GM23338 (cell line): ENCODE data around the gene MEOX2.

Experiments
- CREB1 ChIP-seq: fragments of 250-450 bp; sonication (Bioruptor Pico); IDR thresholded peaks from 2 replicates; pipeline ENCODE4 v1.5.0; 2020; ENCODE audit warnings: low read depth, mild to moderate bottlenecking, moderate library complexity
- ETS1 ChIP-seq: IDR thresholded peaks from 2 replicates; pipeline ENCODE4 v1.6.1; 2016; ENCODE audit warnings: antibody characterized with exemption
- EZH2 ChIP-seq: fragments of 200-600 bp; sonication (generic); IDR thresholded peaks from one replicate; pipeline ENCODE4 v1.8.0; 2017; ENCODE audit warnings: antibody characterized with exemption, mild to moderate bottlenecking, low read depth; ENCODE audit not compliant: unreplicated experiment
- EZH2phosphoT487 ChIP-seq: fragments of 200-600 bp; sonication (generic); IDR thresholded peaks from one replicate; pipeline ENCODE4 v1.8.1; 2018; ENCODE audit warnings: antibody characterized with exemption; ENCODE audit not compliant: unreplicated experiment
- JUNB ChIP-seq: IDR thresholded peaks from one replicate; pipeline ENCODE4 v1.6.1; 2016; ENCODE audit warnings: antibody characterized with exemption; ENCODE audit not compliant: unreplicated experiment
- NANOG ChIP-seq: IDR thresholded peaks from 2 replicates; pipeline ENCODE4 v1.6.1; 2016; ENCODE audit warnings: antibody characterized with exemption, borderline replicate concordance
- POLR2AphosphoS5 ChIP-seq: IDR thresholded peaks from 2 replicates; pipeline ENCODE4 v1.6.1; 2016; ENCODE audit warnings: antibody characterized with exemption, low read depth
- TF ChIP-seq, protein P1 (sequence below), 2 experiments: fragments of 200-600 bp in 1 of 2; sonication (generic) in 1 of 2; conservative IDR thresholded peaks; 2 replicates each; pipeline versions ENCODE4 v1.5.1 to v1.6.1; 2016 to 2017; ENCODE audit warnings: antibody characterized with exemption in 2 of 2, low read depth in 2 of 2, mild to moderate bottlenecking in 2 of 2, moderate library complexity in 1 of 2
- TF ChIP-seq, protein P2 (sequence below): IDR thresholded peaks from one replicate; pipeline ENCODE4 v1.6.1; 2018; ENCODE audit warnings: antibody characterized with exemption; ENCODE audit not compliant: unreplicated experiment
- TF ChIP-seq, protein P3 (sequence below): fragments of 250-450 bp; sonication (Bioruptor Pico); IDR thresholded peaks from 2 replicates; pipeline ENCODE4 v1.5.0; 2020; ENCODE audit warnings: mild to moderate bottlenecking, moderate library complexity

GRCh38 chr7:15621468-15621867 is 65.0 kb downstream of the MEOX2 start:
- TF ChIP-seq, protein P1, sequence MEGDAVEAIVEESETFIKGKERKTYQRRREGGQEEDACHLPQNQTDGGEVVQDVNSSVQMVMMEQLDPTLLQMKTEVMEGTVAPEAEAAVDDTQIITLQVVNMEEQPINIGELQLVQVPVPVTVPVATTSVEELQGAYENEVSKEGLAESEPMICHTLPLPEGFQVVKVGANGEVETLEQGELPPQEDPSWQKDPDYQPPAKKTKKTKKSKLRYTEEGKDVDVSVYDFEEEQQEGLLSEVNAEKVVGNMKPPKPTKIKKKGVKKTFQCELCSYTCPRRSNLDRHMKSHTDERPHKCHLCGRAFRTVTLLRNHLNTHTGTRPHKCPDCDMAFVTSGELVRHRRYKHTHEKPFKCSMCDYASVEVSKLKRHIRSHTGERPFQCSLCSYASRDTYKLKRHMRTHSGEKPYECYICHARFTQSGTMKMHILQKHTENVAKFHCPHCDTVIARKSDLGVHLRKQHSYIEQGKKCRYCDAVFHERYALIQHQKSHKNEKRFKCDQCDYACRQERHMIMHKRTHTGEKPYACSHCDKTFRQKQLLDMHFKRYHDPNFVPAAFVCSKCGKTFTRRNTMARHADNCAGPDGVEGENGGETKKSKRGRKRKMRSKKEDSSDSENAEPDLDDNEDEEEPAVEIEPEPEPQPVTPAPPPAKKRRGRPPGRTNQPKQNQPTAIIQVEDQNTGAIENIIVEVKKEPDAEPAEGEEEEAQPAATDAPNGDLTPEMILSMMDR (conservative IDR thresholded peaks at IDR 0.05; ENCODE audit: low read depth in 2 of 2) = no peak
- TF ChIP-seq EZH2 (no peak), POLR2AphosphoS5 (no peak), CREB1 (CRISPR knock-in tag) (no peak), NANOG (no peak), ETS1 (no peak), JUNB (no peak), EZH2phosphoT487 (no peak)
- TF ChIP-seq, protein P2, sequence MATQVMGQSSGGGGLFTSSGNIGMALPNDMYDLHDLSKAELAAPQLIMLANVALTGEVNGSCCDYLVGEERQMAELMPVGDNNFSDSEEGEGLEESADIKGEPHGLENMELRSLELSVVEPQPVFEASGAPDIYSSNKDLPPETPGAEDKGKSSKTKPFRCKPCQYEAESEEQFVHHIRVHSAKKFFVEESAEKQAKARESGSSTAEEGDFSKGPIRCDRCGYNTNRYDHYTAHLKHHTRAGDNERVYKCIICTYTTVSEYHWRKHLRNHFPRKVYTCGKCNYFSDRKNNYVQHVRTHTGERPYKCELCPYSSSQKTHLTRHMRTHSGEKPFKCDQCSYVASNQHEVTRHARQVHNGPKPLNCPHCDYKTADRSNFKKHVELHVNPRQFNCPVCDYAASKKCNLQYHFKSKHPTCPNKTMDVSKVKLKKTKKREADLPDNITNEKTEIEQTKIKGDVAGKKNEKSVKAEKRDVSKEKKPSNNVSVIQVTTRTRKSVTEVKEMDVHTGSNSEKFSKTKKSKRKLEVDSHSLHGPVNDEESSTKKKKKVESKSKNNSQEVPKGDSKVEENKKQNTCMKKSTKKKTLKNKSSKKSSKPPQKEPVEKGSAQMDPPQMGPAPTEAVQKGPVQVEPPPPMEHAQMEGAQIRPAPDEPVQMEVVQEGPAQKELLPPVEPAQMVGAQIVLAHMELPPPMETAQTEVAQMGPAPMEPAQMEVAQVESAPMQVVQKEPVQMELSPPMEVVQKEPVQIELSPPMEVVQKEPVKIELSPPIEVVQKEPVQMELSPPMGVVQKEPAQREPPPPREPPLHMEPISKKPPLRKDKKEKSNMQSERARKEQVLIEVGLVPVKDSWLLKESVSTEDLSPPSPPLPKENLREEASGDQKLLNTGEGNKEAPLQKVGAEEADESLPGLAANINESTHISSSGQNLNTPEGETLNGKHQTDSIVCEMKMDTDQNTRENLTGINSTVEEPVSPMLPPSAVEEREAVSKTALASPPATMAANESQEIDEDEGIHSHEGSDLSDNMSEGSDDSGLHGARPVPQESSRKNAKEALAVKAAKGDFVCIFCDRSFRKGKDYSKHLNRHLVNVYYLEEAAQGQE = no peak
- TF ChIP-seq, protein P3, sequence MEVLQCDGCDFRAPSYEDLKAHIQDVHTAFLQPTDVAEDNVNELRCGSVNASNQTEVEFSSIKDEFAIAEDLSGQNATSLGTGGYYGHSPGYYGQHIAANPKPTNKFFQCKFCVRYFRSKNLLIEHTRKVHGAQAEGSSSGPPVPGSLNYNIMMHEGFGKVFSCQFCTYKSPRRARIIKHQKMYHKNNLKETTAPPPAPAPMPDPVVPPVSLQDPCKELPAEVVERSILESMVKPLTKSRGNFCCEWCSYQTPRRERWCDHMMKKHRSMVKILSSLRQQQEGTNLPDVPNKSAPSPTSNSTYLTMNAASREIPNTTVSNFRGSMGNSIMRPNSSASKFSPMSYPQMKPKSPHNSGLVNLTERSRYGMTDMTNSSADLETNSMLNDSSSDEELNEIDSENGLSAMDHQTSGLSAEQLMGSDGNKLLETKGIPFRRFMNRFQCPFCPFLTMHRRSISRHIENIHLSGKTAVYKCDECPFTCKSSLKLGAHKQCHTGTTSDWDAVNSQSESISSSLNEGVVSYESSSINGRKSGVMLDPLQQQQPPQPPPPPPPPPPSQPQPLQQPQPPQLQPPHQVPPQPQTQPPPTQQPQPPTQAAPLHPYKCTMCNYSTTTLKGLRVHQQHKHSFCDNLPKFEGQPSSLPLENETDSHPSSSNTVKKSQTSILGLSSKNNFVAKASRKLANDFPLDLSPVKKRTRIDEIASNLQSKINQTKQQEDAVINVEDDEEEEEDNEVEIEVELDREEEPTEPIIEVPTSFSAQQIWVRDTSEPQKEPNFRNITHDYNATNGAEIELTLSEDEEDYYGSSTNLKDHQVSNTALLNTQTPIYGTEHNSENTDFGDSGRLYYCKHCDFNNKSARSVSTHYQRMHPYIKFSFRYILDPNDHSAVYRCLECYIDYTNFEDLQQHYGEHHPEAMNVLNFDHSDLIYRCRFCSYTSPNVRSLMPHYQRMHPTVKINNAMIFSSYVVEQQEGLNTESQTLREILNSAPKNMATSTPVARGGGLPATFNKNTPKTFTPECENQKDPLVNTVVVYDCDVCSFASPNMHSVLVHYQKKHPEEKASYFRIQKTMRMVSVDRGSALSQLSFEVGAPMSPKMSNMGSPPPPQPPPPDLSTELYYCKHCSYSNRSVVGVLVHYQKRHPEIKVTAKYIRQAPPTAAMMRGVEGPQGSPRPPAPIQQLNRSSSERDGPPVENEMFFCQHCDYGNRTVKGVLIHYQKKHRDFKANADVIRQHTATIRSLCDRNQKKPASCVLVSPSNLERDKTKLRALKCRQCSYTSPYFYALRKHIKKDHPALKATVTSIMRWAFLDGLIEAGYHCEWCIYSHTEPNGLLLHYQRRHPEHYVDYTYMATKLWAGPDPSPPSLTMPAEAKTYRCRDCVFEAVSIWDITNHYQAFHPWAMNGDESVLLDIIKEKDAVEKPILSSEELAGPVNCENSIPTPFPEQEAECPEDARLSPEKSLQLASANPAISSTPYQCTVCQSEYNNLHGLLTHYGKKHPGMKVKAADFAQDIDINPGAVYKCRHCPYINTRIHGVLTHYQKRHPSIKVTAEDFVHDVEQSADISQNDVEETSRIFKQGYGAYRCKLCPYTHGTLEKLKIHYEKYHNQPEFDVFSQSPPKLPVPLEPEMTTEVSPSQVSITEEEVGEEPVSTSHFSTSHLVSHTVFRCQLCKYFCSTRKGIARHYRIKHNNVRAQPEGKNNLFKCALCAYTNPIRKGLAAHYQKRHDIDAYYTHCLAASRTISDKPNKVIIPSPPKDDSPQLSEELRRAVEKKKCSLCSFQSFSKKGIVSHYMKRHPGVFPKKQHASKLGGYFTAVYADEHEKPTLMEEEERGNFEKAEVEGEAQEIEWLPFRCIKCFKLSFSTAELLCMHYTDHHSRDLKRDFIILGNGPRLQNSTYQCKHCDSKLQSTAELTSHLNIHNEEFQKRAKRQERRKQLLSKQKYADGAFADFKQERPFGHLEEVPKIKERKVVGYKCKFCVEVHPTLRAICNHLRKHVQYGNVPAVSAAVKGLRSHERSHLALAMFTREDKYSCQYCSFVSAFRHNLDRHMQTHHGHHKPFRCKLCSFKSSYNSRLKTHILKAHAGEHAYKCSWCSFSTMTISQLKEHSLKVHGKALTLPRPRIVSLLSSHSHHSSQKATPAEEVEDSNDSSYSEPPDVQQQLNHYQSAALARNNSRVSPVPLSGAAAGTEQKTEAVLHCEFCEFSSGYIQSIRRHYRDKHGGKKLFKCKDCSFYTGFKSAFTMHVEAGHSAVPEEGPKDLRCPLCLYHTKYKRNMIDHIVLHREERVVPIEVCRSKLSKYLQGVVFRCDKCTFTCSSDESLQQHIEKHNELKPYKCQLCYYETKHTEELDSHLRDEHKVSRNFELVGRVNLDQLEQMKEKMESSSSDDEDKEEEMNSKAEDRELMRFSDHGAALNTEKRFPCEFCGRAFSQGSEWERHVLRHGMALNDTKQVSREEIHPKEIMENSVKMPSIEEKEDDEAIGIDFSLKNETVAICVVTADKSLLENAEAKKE (CRISPR knock-in tag) = no peak
